ENCODE measurements around the gene KRT23. TPM values are rescaled to one million over a fixed set of nuclear protein-coding genes. Genes with fewer than 3 reads are reported as not detected.

KRT23 gene, protein sequence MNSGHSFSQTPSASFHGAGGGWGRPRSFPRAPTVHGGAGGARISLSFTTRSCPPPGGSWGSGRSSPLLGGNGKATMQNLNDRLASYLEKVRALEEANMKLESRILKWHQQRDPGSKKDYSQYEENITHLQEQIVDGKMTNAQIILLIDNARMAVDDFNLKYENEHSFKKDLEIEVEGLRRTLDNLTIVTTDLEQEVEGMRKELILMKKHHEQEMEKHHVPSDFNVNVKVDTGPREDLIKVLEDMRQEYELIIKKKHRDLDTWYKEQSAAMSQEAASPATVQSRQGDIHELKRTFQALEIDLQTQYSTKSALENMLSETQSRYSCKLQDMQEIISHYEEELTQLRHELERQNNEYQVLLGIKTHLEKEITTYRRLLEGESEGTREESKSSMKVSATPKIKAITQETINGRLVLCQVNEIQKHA
- total RNA-seq = not detected

- DNase-seq = no peak
- intact Hi-C loops (cut with micrococcal nuclease) = no loop called here
- Mint-ChIP-seq H3K4me3 (no peak within 1 kb of the TSS), H3K36me3 (ENCODE audit: low read depth) (no peaks in the 10 kb centered on the region), H3K27me3 (ENCODE audit: low read depth) (no peaks in the 10 kb centered on the region), H3K4me1 (ENCODE audit: low read depth) (no peaks in the 10 kb centered on the region), H3K27ac (no peak within 1 kb of the TSS), H3K9me3 (no peaks in the 10 kb centered on the region)
- CTCF ChIA-PET = no interaction called here
Measured at GRCh38 chr17:40937384-40937819, at the start of gene KRT23. Gene KRT23 (minus strand): TSS chr17:40937646. CDS start chr17:40936603, 1,043 bp downstream.

DNA sequence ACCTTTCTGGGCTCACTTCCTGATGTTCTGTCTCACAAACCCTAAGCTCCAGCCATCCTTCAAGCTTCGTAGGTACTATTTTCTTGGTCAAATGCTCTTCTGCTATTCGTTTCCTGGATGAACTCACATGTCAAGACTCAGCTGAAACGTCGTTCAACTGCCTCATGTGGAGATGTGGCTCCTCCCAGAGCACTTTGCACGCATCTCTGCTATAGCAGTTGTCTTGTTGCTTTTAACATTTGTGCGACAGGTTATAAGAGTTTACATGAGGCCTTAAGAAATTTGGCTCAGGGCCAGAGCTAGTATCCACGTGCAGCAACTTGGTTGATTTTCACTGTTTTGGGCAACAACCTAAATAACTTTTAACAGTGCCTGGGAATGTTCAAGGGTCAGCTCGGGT, 49.5 kb upstream of the KRT23 start:
- Mint-ChIP-seq H3K9me3 (no peaks in the 10 kb centered on the region), H3K27me3 (ENCODE audit: low read depth) (peaks cover 9% of the 10 kb centered on the region), H3K4me1 (ENCODE audit: low read depth) (no peaks in the 10 kb centered on the region), H3K36me3 (ENCODE audit: low read depth) (no peaks in the 10 kb centered on the region), H3K4me3 (no peak overlapping the region), H3K27ac (no peak overlapping the region)
- CTCF ChIA-PET = interaction anchor here (0.7 kb wide), 1 partner anchor 60 kb away, joined by 3 read pairs; the partner anchor contains the start of gene KRTAP2-1
- intact Hi-C loops (cut with micrococcal nuclease) = no loop called here
- DNase-seq = no peak

GRCh38 chr17:40984226-40984625, 46.8 kb upstream of the KRT23 start, which contains the start of gene KRT40:
Gene KRT40 (minus strand): TSS chr17:40984326. CDS start chr17:40984273, 53 bp downstream.
- H3K27me3 Mint-ChIP-seq (ENCODE audit: low read depth) = peaks cover 9% of the 10 kb centered on the region
- no peak within 1 kb of the TSS for H3K4me3 Mint-ChIP-seq
- no peaks in the 10 kb centered on the region for H3K4me1 Mint-ChIP-seq (ENCODE audit: low read depth)
- no peaks in the 10 kb centered on the region for H3K9me3 Mint-ChIP-seq
- no peak for DNase-seq
- H3K27ac Mint-ChIP-seq = no peak within 1 kb of the TSS
- intact Hi-C loops (cut with micrococcal nuclease) = no loop called here
- H3K36me3 Mint-ChIP-seq (ENCODE audit: low read depth) = no peaks in the 10 kb centered on the region
- CTCF ChIA-PET = no interaction called here

- no peak for DNase-seq
- H3K4me1 Mint-ChIP-seq (ENCODE audit: low read depth) = no peaks in the 10 kb centered on the region
- H3K9me3 Mint-ChIP-seq = no peaks in the 10 kb centered on the region
- CTCF ChIA-PET = interaction anchor here (0.8 kb wide), 1 partner anchor 292 kb away, joined by 3 read pairs; no protein-coding TSS in a partner anchor
- H3K36me3 Mint-ChIP-seq (ENCODE audit: low read depth) = no peaks in the 10 kb centered on the region
- peaks cover 5% of the 10 kb centered on the region for H3K27me3 Mint-ChIP-seq (ENCODE audit: low read depth)
- H3K27ac Mint-ChIP-seq = no peak overlapping the region
- intact Hi-C loops (cut with micrococcal nuclease) = no loop called here
- H3K4me3 Mint-ChIP-seq = no peak overlapping the region
Measured at GRCh38 chr17:40981115-40981514, 43.7 kb upstream of the KRT23 start.

- Mint-ChIP-seq H3K27ac (no peak overlapping the region), H3K4me3 (no peak overlapping the region), H3K4me1 (ENCODE audit: low read depth) (no peaks in the 10 kb centered on the region), H3K36me3 (ENCODE audit: low read depth) (no peaks in the 10 kb centered on the region), H3K9me3 (no peaks in the 10 kb centered on the region), H3K27me3 (ENCODE audit: low read depth) (peaks cover 5% of the 10 kb centered on the region)
- CTCF ChIA-PET = no interaction called here
- intact Hi-C loops (cut with micrococcal nuclease) = no loop called here
- DNase-seq = no peak
Measured at GRCh38 chr17:40980596-40980995, 43.1 kb upstream of the KRT23 start.

DNA sequence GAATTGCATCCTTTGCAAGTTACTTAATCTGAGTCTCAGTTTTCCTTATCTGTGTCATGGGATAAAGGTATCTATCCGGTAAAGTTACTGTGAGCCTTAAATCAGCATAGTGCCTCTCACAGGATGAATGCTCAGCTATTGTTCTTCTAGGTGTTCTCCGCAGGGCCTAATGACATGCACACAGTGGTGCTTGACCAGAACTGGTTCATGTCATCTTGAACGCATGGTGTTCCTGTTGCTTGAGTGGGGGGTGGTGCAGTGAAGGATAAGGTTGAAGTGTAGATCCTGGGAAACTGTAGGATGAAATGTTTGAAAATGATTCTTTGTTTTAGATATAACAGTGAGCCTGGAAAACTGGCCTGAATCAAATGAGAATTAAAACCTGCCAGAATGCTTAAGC, 42.7 kb upstream of the KRT23 start:
- intact Hi-C loops (cut with micrococcal nuclease) = no loop called here
- H3K27me3 Mint-ChIP-seq (ENCODE audit: low read depth) = peaks cover 5% of the 10 kb centered on the region
- no peaks in the 10 kb centered on the region for H3K36me3 Mint-ChIP-seq (ENCODE audit: low read depth)
- DNase-seq = no peak
- H3K4me1 Mint-ChIP-seq (ENCODE audit: low read depth) = no peaks in the 10 kb centered on the region
- H3K4me3 Mint-ChIP-seq = no peak overlapping the region
- H3K9me3 Mint-ChIP-seq = no peaks in the 10 kb centered on the region
- no peak overlapping the region for H3K27ac Mint-ChIP-seq
- CTCF ChIA-PET = interaction anchor here (0.7 kb wide), 1 partner anchor 17 kb away, joined by 3 read pairs; no protein-coding TSS in a partner anchor

GRCh38 chr17:40978575-40979151, 41.2 kb upstream of the KRT23 start:
- no peaks in the 10 kb centered on the region for H3K4me1 Mint-ChIP-seq (ENCODE audit: low read depth)
- no peak overlapping the region for H3K4me3 Mint-ChIP-seq
- H3K36me3 Mint-ChIP-seq (ENCODE audit: low read depth) = no peaks in the 10 kb centered on the region
- DNase-seq = no peak
- CTCF ChIA-PET = no interaction called here
- intact Hi-C loops (cut with micrococcal nuclease) = no loop called here
- H3K27ac Mint-ChIP-seq = no peak overlapping the region
- H3K27me3 Mint-ChIP-seq (ENCODE audit: low read depth) = peaks cover 2% of the 10 kb centered on the region
- H3K9me3 Mint-ChIP-seq = no peaks in the 10 kb centered on the region

DNA sequence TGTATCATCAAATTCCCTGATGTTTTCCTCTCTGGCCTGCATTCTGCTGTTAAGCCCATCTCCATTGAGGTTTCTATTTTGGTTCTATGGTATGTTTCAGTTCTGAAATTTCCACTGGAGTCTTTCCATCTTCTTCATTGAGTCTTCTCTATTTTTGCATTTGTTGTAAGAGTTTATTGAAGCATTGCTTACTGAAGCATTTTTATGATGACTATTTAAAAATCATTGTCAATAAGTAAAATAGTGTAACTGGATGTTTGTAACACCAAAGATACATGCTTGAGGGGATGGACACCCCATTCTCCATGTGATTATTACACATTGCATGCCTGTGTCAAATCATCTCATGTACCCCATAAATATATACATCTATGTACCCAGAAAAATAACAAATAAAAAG, 38.1 kb upstream of the KRT23 start:
- Mint-ChIP-seq H3K27me3 (ENCODE audit: low read depth) (peaks cover 2% of the 10 kb centered on the region), H3K27ac (no peak overlapping the region), H3K4me1 (ENCODE audit: low read depth) (no peaks in the 10 kb centered on the region), H3K36me3 (ENCODE audit: low read depth) (no peaks in the 10 kb centered on the region), H3K4me3 (no peak overlapping the region), H3K9me3 (no peaks in the 10 kb centered on the region)
- intact Hi-C loops (cut with micrococcal nuclease) = no loop called here
- no peak for DNase-seq
- CTCF ChIA-PET = no interaction called here

- intact Hi-C loops (cut with micrococcal nuclease) = no loop called here
- DNase-seq = no peak
- Mint-ChIP-seq H3K27me3 (ENCODE audit: low read depth) (peaks cover 2% of the 10 kb centered on the region), H3K27ac (no peak overlapping the region), H3K4me3 (no peak overlapping the region), H3K9me3 (no peaks in the 10 kb centered on the region), H3K4me1 (ENCODE audit: low read depth) (no peaks in the 10 kb centered on the region), H3K36me3 (ENCODE audit: low read depth) (no peaks in the 10 kb centered on the region)
- CTCF ChIA-PET = no interaction called here
Measured at GRCh38 chr17:40974366-40974765, 36.9 kb upstream of the KRT23 start.

DNA sequence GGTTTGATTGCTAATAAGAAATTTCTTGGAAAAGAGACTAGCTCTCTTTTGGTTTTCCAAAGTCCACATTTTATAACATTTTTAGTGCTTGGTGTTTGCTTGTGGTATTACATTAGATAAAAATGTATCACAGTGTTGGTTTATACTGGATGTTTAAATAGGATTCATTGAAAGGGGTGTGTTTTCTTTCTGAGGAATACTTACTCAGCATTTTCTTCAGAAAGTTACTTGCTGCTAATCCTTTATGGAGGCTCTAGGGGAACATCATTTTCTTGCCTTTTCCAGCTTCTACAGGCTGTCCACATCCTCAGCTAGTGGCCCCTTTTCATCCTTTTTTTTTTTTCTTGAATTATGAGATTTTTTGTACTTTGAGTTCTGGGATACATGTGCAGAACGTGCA, 30.1 kb upstream of the KRT23 start:
- intact Hi-C loops (cut with micrococcal nuclease) = no loop called here
- no peaks in the 10 kb centered on the region for H3K4me1 Mint-ChIP-seq (ENCODE audit: low read depth)
- CTCF ChIA-PET = interaction anchor here (0.6 kb wide), 3 partner anchors 15 to 501 kb away, joined by 3 to 6 read pairs (median 3); no protein-coding TSS in a partner anchor
- peaks cover 12% of the 10 kb centered on the region for H3K27me3 Mint-ChIP-seq (ENCODE audit: low read depth)
- DNase-seq = no peak
- no peak overlapping the region for H3K4me3 Mint-ChIP-seq
- H3K27ac Mint-ChIP-seq = no peak overlapping the region
- no peaks in the 10 kb centered on the region for H3K36me3 Mint-ChIP-seq (ENCODE audit: low read depth)
- no peaks in the 10 kb centered on the region for H3K9me3 Mint-ChIP-seq

- no peaks in the 10 kb centered on the region for H3K36me3 Mint-ChIP-seq (ENCODE audit: low read depth)
- H3K9me3 Mint-ChIP-seq = no peaks in the 10 kb centered on the region
- no peak within 1 kb of the TSS for H3K27ac Mint-ChIP-seq
- CTCF ChIA-PET = no interaction called here
- no peak for DNase-seq
- H3K4me1 Mint-ChIP-seq (ENCODE audit: low read depth) = no peaks in the 10 kb centered on the region
- no peak within 1 kb of the TSS for H3K4me3 Mint-ChIP-seq
- H3K27me3 Mint-ChIP-seq (ENCODE audit: low read depth) = peaks cover 12% of the 10 kb centered on the region
- intact Hi-C loops (cut with micrococcal nuclease) = no loop called here
Measured at GRCh38 chr17:40966848-40967247, 29.4 kb upstream of the KRT23 start, which contains the start of gene KRT39. Gene KRT39 (minus strand): TSS chr17:40966948. CDS start chr17:40966856, 92 bp downstream.

GRCh38 chr17:40963838-40964237, 26.4 kb upstream of the KRT23 start:
- Mint-ChIP-seq H3K27me3 (ENCODE audit: low read depth) (peaks cover 12% of the 10 kb centered on the region), H3K4me3 (no peak overlapping the region), H3K27ac (no peak overlapping the region), H3K4me1 (ENCODE audit: low read depth) (no peaks in the 10 kb centered on the region), H3K36me3 (ENCODE audit: low read depth) (no peaks in the 10 kb centered on the region), H3K9me3 (no peaks in the 10 kb centered on the region)
- DNase-seq = no peak
- CTCF ChIA-PET = interaction anchor here (0.7 to 1.3 kb wide), 3 partner anchors 9 to 49 kb away, joined by 3 read pairs; no protein-coding TSS in a partner anchor
- intact Hi-C loops (cut with micrococcal nuclease) = no loop called here

Data from activated naive CD4-positive, alpha-beta T cell treated with anti-CD3 and anti-CD28 coated beads for 36 hours (primary cell).